GM21619 (cell line): ENCODE results near the gene MAGI2.

Experiments
- ATAC-seq: cut with Tn5 transposase; IDR thresholded peaks from one replicate; pipeline ENCODE4 v1.9.1; 2021; ENCODE audit not compliant: unreplicated experiment

MAGI2 gene

GRCh38 chr7:78684201-78684600 is 769.3 kb downstream of the MAGI2 start:
- no peak for ATAC-seq

DNA sequence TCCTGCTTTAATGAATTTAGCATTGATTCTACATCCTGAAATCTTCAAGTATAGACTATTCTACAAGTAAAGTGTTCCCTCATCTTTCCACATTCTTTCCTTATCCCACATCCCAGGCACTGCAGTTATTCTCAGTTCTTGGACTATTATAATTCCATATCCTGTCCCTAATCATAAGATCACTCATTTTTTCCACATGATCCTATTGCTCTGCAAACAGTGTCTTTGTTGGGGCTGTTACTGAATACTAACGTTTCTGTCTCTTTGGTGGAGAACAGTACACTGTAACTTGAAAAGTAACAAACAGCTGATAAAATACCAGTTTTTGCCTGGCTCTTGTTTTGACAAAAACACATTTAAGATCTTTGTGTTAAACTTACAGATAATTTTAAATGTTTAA is 769.9 kb downstream of the MAGI2 start:
- no peak for ATAC-seq

GRCh38 chr7:78679112-78679876 is 774.2 kb downstream of the MAGI2 start:
- ATAC-seq: no peak

DNA sequence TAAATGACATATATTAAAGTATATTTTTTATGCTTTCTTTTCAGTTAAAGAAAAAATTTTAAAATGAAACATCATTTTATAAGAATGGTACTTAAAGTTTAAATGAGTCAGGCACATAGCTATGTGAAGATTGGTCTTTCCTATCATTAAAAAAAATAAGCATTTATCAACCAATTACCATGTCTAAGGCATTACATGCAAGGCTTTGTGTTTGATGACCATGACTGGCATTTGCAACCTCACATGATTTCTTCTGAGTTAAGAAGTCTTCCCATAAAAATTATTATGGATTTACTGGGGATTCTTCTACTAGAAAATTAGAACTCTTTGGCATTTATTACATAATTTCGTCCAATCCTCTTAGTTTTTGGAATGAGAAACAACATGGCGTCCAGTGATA is 776.1 kb downstream of the MAGI2 start:
- ATAC-seq: no peak

DNA sequence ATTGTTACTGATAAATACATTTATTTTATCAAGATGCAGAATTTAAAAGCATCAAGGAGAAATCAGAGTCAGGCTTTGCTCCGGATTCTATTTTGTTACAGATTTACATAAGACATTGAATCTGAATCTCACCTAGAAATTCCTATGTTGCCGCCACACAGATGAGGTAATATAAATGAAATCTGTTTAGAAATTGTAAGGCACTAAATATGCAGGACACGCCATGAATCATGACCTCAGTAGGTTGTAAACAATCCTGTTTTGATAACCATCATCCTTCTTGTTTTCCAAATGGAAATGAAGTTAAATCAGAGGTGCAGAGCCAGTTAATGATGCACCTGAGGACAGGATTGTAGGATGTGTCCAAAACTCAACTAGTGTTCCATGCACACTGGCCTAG is 778.0 kb downstream of the MAGI2 start:
- no peak for ATAC-seq

- no peak for ATAC-seq
Measured at GRCh38 chr7:78673272-78673671, 780.2 kb downstream of the MAGI2 start.

DNA sequence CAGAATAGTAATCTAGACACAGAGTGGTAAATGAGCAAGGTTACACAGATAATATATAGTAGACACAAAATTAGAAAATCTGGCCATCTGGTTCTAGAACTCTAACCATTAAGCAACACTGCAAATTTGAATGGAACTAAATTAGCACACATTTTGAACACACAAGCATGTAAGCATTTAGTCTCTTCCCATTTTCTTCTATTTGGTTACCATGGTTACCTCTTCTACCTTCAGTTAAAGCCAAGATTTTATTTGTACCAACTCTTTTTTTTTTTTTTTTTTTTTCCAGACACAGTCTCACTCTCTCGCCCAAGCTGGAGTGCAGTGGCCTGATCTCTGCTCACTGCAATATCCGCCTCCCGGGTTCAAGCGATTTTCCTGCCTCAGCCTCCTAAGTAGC is 790.5 kb downstream of the MAGI2 start:
- ATAC-seq: no peak

DNA sequence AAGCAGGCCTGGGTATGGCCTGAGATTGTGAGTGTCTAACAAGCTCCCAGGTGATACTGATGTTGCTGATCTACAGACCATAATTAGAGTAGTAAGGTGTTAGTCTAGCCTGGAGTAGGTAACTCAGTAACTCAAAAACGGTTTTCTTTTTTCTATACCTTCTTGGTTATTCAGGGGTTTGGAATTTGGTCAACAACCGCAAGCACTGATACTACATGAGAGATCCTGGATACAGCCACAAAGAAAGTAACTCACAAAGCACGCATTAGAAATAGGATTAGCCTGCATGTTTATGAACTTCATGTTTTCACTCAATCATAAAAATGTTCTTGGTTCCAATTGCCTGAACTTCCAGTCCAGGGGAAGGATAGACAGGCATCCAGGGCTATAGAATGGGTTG is 803.5 kb downstream of the MAGI2 start:
- no peak for ATAC-seq

GRCh38 chr7:78649236-78649635 is 804.2 kb downstream of the MAGI2 start:
- no peak for ATAC-seq

DNA sequence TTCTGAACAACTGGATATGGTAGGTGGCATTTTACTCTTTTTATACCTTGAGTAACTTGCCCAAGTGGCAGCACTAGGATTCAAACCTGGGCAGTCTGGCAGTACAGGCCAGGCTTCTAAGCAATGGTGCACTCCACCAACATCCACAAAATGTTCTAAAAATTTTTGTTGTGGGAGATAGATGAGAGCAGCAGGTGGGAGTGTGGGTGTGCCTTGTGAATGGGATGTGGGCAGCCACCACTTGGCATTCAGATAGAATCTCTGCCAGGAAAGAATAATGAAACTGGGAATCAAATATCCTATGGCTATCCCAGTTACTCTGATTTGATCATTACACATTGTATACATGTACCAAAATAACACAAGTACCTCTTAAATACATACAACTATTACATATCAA is 810.7 kb downstream of the MAGI2 start:
- no peak for ATAC-seq

DNA sequence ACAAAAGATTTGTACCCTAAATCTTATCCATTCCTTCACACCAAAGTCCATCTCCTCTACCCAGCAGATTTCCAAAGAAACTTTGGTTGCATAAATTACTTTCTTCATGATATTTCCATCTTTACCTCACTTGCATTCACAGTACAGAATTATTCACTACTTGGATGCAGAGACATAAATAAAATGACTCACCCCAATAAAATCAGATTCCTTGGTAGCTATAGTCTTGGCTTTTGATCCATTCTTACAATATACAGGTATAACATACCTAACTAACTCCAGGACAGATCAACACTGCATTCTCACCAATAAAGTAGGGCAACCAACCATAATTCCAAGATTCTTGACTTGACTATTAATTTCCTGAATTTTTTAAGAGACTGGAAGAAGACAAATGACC is 815.1 kb downstream of the MAGI2 start:
- no peak for ATAC-seq

- ATAC-seq: no peak
Measured at GRCh38 chr7:78636727-78637126, 816.7 kb downstream of the MAGI2 start.

GRCh38 chr7:78635026-78635793 is 818.3 kb downstream of the MAGI2 start:
- ATAC-seq: no peak

DNA sequence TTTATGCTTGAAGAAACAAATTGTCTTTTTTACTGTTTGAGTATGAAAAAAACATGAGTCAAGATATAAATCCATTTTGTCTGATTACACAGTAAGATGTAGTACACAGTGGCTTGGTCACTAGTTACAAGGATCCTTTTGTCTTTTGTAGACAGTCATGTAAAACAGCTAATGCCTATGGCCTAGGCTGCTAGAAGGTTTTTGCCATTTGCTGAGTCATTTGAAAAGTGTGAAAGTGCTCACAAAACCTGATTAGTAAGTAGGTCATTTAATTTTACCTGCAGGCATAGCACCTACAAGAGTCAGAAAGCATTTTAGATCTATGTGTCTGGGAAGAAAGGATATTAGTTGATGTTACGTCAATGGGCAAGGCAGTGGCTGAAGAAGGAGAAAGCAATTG is 819.4 kb downstream of the MAGI2 start:
- ATAC-seq: no peak

- ATAC-seq: no peak
Measured at GRCh38 chr7:78620920-78621319, 832.5 kb downstream of the MAGI2 start.

GRCh38 chr7:78616539-78616938 is 836.9 kb downstream of the MAGI2 start:
- no peak for ATAC-seq

DNA sequence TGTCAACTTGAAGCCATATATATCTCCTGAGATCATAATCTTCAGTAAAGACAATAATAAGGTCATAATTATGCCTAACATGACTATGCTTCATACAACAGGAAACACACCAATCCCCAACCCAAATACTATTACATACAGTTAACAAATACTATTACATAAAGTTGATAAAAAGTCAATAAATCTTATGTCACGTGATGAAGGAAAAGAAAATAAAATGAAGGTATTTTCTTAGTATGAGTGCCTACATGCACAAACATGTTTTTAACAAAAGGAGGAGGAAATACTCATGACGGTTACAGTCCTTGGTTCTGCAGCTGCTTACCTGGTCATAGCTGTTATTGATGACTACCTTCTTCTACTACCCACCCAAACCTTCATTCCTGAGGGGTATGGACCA is 844.2 kb downstream of the MAGI2 start:
- no peak for ATAC-seq

GRCh38 chr7:78607099-78607498 is 846.4 kb downstream of the MAGI2 start:
- ATAC-seq: no peak

DNA sequence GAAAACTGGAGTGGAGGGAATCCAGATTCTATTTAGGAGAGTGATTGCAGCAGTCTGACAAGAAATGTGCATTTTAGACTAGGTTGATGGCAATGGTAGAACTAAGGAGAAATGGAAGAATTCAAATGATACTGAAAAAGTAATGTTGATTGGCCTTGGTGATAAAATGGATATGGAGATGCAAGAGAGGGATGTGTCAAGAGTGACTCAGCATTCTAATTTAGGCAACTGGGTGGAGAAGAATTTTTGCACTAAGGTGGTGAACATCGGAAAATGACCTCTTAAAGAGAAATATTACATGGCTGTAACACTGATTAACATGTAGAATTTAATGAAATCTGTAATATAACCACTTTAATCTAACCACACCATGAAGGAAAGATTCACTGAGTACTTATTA is 848.3 kb downstream of the MAGI2 start:
- no peak for ATAC-seq

GRCh38 chr7:78601728-78602127 is 851.7 kb downstream of the MAGI2 start:
- no peak for ATAC-seq

DNA sequence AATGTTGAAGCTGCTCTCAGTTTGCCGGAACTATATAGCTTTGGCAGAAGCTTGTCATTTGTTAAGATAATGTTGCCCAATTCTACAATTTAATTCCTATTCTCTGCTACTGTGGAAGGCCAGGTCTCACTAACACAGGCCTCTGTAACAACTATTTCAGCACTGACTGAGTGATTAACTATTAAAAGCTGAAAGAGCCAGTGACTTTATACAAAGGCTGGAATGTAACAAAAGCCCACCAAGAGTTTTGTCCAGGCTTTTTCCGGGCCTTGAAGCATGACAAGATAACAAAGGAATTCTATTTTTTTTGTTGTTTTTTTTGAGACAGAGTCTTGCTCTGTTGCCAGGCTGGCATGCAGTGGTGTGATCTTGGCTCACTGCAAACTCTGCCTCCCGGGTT is 859.3 kb downstream of the MAGI2 start:
- no peak for ATAC-seq

DNA sequence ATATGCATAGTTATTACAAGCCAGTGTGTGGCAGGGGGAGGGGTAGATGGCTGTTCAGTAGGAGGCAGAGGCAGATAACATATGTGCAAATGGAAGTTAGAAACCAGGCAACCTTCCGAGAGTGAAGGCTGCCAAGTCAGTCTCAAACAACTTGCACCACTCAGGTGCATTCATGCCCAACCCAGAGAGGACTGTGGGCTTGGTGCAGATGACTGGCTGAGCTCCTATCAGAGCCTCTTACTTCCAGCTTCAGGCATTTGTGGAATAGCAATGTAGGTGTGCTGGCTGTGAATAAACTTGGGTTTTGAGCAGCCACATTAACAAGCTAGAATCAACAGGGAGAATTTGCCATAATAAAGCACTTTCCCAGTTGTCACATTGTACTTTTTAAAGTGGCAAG is 865.1 kb downstream of the MAGI2 start:
- no peak for ATAC-seq
